ENCODE results near the gene MINDY1. TPM values are rescaled to one million over a fixed set of nuclear protein-coding genes. Genes with fewer than 3 reads are reported as not detected.

The MINDY1 gene
- total RNA-seq, 1 donor: 41.7 TPM

- DNase-seq (ENCODE audit: low read depth in 2 of 3, low spot score in 2 of 3): no peak
These were observed 37.1 kb downstream of the MINDY1 start for GRCh38 chr1:150969626-150970025.

- DNase-seq (ENCODE audit: low read depth in 2 of 3, low spot score in 2 of 3): no peak
These were observed 38.2 kb downstream of the MINDY1 start for GRCh38 chr1:150968491-150968890.

GRCh38 chr1:150967936-150968335 is 38.8 kb downstream of the MINDY1 start:
- DNase-seq (ENCODE audit: low read depth in 2 of 3, low spot score in 2 of 3): no peak

GRCh38 chr1:150966011-150966410 is 40.7 kb downstream of the MINDY1 start:
- DNase-seq (ENCODE audit: low read depth in 2 of 3, low spot score in 2 of 3): no peak

GRCh38 chr1:150965605-150966004 is 41.1 kb downstream of the MINDY1 start:
- DNase-seq (ENCODE audit: low read depth in 2 of 3, low spot score in 2 of 3): no peak

GRCh38 chr1:150964164-150964489 is 42.6 kb downstream of the MINDY1 start:
- no peak for DNase-seq (ENCODE audit: low read depth in 2 of 3, low spot score in 2 of 3)

GRCh38 chr1:150963321-150964163 is 43.2 kb downstream of the MINDY1 start:
- DNase-seq (ENCODE audit: low read depth in 2 of 3, low spot score in 2 of 3): no peak

GRCh38 chr1:150961756-150962155 is 44.9 kb downstream of the MINDY1 start:
- DNase-seq (ENCODE audit: low read depth in 2 of 3, low spot score in 2 of 3): no peak

- no peak for DNase-seq (ENCODE audit: low read depth in 2 of 3, low spot score in 2 of 3)
These were observed 46.1 kb downstream of the MINDY1 start for GRCh38 chr1:150960646-150961045.

GRCh38 chr1:150957666-150958065 is 49.0 kb downstream of the MINDY1 start:
- no peak for DNase-seq (ENCODE audit: low read depth in 2 of 3, low spot score in 2 of 3)

GRCh38 chr1:150955280-150955679 is 51.4 kb downstream of the MINDY1 start:
- no peak for DNase-seq (ENCODE audit: low read depth in 2 of 3, low spot score in 2 of 3)

GRCh38 chr1:150954708-150955107 is 52.0 kb downstream of the MINDY1 start:
- no peak for DNase-seq (ENCODE audit: low read depth in 2 of 3, low spot score in 2 of 3)

Small RNA genes lying within 50 kb of the gene (small RNA-seq; reads per million reads assigned to genes)
- gene RNU6-884P: not detected

Other genes with a start within 250 kb of the MINDY1 start
- gene CTSS, start 241.1 kb downstream of the MINDY1 start, total RNA-seq: 66.5 TPM
- gene CTSK, start 198.6 kb downstream of the MINDY1 start, total RNA-seq: 0.54 TPM
- gene ARNT, start 130.3 kb downstream of the MINDY1 start, total RNA-seq: 42.3 TPM
- gene CTXND2, start 119.8 kb downstream of the MINDY1 start, total RNA-seq: not detected
- 47.9 TPM for gene SETDB1, start 80.5 kb downstream of the MINDY1 start, total RNA-seq
- 123 TPM for gene CERS2, start 32.1 kb downstream of the MINDY1 start, total RNA-seq
- gene ANXA9, start 24.6 kb downstream of the MINDY1 start, total RNA-seq: 0.54 TPM
- 22.6 TPM for gene PRUNE1, start 1.5 kb upstream of the MINDY1 start, total RNA-seq
- under 0.01 TPM for gene BNIPL, start 29.7 kb upstream of the MINDY1 start, total RNA-seq
- gene C1orf56, start 40.8 kb upstream of the MINDY1 start, total RNA-seq: 5.1 TPM
- 75.4 TPM for gene CDC42SE1, start 52.7 kb upstream of the MINDY1 start, total RNA-seq
- 1.9 TPM for gene MLLT11, start 53.5 kb upstream of the MINDY1 start, total RNA-seq
- gene GABPB2, start 63.9 kb upstream of the MINDY1 start, total RNA-seq: 5.7 TPM
- gene SEMA6C, start 139.7 kb upstream of the MINDY1 start, total RNA-seq: 10.2 TPM
- gene TNFAIP8L2, start 149.7 kb upstream of the MINDY1 start, total RNA-seq: 74.1 TPM
- 2.4 TPM for gene LYSMD1, start 159.0 kb upstream of the MINDY1 start, total RNA-seq
- 21.5 TPM for gene SCNM1, start 159.2 kb upstream of the MINDY1 start, total RNA-seq
- gene TMOD4, start 169.1 kb upstream of the MINDY1 start, total RNA-seq: under 0.01 TPM
- gene VPS72, start 183.3 kb upstream of the MINDY1 start, total RNA-seq: 43.4 TPM
- 28.5 TPM for gene PIP5K1A, start 191.7 kb upstream of the MINDY1 start, total RNA-seq
- gene PSMD4, start 247.8 kb upstream of the MINDY1 start, total RNA-seq: 194 TPM